Erythroblast (primary cell): ENCODE data around the gene CEP76.

Experiments used
- DNase-seq, 2 experiments: peaks; one replicate each; lab custom pipeline; 2025; lab: John Stamatoyannopoulos, UW
- GATA1 ChIP-seq: IDR thresholded peaks from 2 replicates; pipeline ENCODE4 v1.6.1; 2011; ENCODE audit warnings: low read depth, mild to moderate bottlenecking, control low read depth, low read length, moderate library complexity
- POLR2A ChIP-seq: IDR thresholded peaks from 2 replicates; pipeline ENCODE4 v1.6.1; 2011; ENCODE audit warnings: mild to moderate bottlenecking, low read length

The CEP76 gene

GRCh38 chr18:12737243-12737902 lies 34.9 kb upstream of the CEP76 start:
- TF ChIP-seq POLR2A (no peak), GATA1 (no peak)
- no peak for DNase-seq

- peak; percentile 79 to 90 for DNase-seq
- TF ChIP-seq GATA1 (no peak), POLR2A (no peak)
Measured at GRCh38 chr18:12726774-12727550, 24.4 kb upstream of the CEP76 start.

GRCh38 chr18:12726331-12726730 lies 23.8 kb upstream of the CEP76 start:
- TF ChIP-seq GATA1: no peak
- TF ChIP-seq POLR2A: no peak
- DNase-seq: no peak

- no peak for DNase-seq
- TF ChIP-seq GATA1 (no peak), POLR2A (no peak)
Measured at GRCh38 chr18:12722731-12723130, 20.2 kb upstream of the CEP76 start.

GRCh38 chr18:12721495-12722275 lies 19.2 kb upstream of the CEP76 start:
- TF ChIP-seq POLR2A (no peak), GATA1 (no peak)
- no peak for DNase-seq

- TF ChIP-seq POLR2A (no peak), GATA1 (no peak)
- DNase-seq: no peak
Measured at GRCh38 chr18:12711446-12711845, 8.9 kb upstream of the CEP76 start.

- DNase-seq: peak; percentile 73 to 77
- no peak for TF ChIP-seq GATA1
- no peak for TF ChIP-seq POLR2A
Measured at GRCh38 chr18:12703664-12704063, 1.1 kb upstream of the CEP76 start.

- no peak for DNase-seq
- TF ChIP-seq POLR2A: no peak
- TF ChIP-seq GATA1: no peak
Measured at GRCh38 chr18:12703096-12703567, 609 bp upstream of the CEP76 start.

- TF ChIP-seq POLR2A: no peak
- no peak for TF ChIP-seq GATA1
- DNase-seq: no peak
Measured at GRCh38 chr18:12701161-12701560, 1.4 kb downstream of the CEP76 start.

- DNase-seq: no peak
- TF ChIP-seq POLR2A (no peak), GATA1 (no peak)
Measured at GRCh38 chr18:12699747-12700146, 2.8 kb downstream of the CEP76 start.

GRCh38 chr18:12694032-12694431 lies 8.5 kb downstream of the CEP76 start:
- no peak for TF ChIP-seq GATA1
- no peak for TF ChIP-seq POLR2A
- DNase-seq: no peak

- no peak for DNase-seq
- TF ChIP-seq GATA1: no peak
- TF ChIP-seq POLR2A: no peak
Measured at GRCh38 chr18:12692206-12692605, 10.3 kb downstream of the CEP76 start.

- no peak for DNase-seq
- TF ChIP-seq POLR2A: no peak
- TF ChIP-seq GATA1: no peak
Measured at GRCh38 chr18:12689256-12689850, 13.2 kb downstream of the CEP76 start.

- no peak for TF ChIP-seq POLR2A
- no peak for TF ChIP-seq GATA1
- DNase-seq: peak; percentile 49 to 52
Measured at GRCh38 chr18:12686100-12686499, 16.4 kb downstream of the CEP76 start.
